GDM1 (cell line): ENCODE measurements around the gene SPAG6.
"Not testable (repeated sequence)": the region's sequence is repeated elsewhere in the genome, so short reads cannot be mapped to it uniquely, and the experiment has no call there.

ENCODE experiments used
- DNase-seq: peaks from one replicate; lab custom pipeline; 2025; lab: John Stamatoyannopoulos, UW

The SPAG6 gene

GRCh38 chr10:22341190-22341925 lies 3.9 kb upstream of the SPAG6 start:
- DNase-seq: no peak

GRCh38 chr10:22341926-22342196 lies 3.4 kb upstream of the SPAG6 start:
- DNase-seq: no peak

- DNase-seq: no peak
Measured at GRCh38 chr10:22342421-22342820, 2.9 kb upstream of the SPAG6 start.

GRCh38 chr10:22343731-22344130 lies 1.6 kb upstream of the SPAG6 start:
- no peak for DNase-seq

GRCh38 chr10:22344249-22344648 lies 1.0 kb upstream of the SPAG6 start:
- DNase-seq: peak; percentile 60

- no peak for DNase-seq
Measured at GRCh38 chr10:22344781-22345300, 455 bp upstream of the SPAG6 start.

GRCh38 chr10:22346096-22346661 lies 883 bp downstream of the SPAG6 start:
- DNase-seq: no peak

GRCh38 chr10:22349755-22350154 lies 4.5 kb downstream of the SPAG6 start:
- DNase-seq: no peak

- DNase-seq: no peak
Measured at GRCh38 chr10:22351131-22351703, 5.9 kb downstream of the SPAG6 start.

GRCh38 chr10:22356324-22356873 lies 11.1 kb downstream of the SPAG6 start:
- DNase-seq: no peak

- not testable (repeated sequence) for DNase-seq
Measured at GRCh38 chr10:22357770-22358169, 12.5 kb downstream of the SPAG6 start.

GRCh38 chr10:22363305-22363704 lies 18.0 kb downstream of the SPAG6 start:
- DNase-seq: no peak

GRCh38 chr10:22364407-22365140 lies 19.3 kb downstream of the SPAG6 start:
- DNase-seq: no peak

GRCh38 chr10:22365233-22365632 lies 19.9 kb downstream of the SPAG6 start:
- DNase-seq: peak; percentile 37

- no peak for DNase-seq
Measured at GRCh38 chr10:22365644-22366434, 20.5 kb downstream of the SPAG6 start.

- no peak for DNase-seq
Measured at GRCh38 chr10:22366435-22366703, 21.1 kb downstream of the SPAG6 start.

- DNase-seq: no peak
Measured at GRCh38 chr10:22366771-22367170, 21.5 kb downstream of the SPAG6 start.

GRCh38 chr10:22367471-22367870 lies 22.2 kb downstream of the SPAG6 start:
- no peak for DNase-seq

GRCh38 chr10:22368402-22368801 lies 23.1 kb downstream of the SPAG6 start:
- DNase-seq: no peak

- no peak for DNase-seq
Measured at GRCh38 chr10:22368981-22369380, 23.7 kb downstream of the SPAG6 start.

GRCh38 chr10:22369434-22370072 lies 24.3 kb downstream of the SPAG6 start:
- no peak for DNase-seq

- no peak for DNase-seq
Measured at GRCh38 chr10:22370320-22370719, 25.0 kb downstream of the SPAG6 start.
